Calu3 (cell line): Measurements from ENCODE around the gene TRIM71. TPM values are rescaled to one million over a fixed set of nuclear protein-coding genes. Genes with fewer than 3 reads are reported as not detected.

Experiments used
- BruUV-seq: library from RNA; stranded (reverse); fragments of 400-500 nt; replicated peaks from 2 replicates; lab custom pipeline; 2021; lab: Mats Ljungman, UMichigan
- CTCF ChIA-PET: fragments of 300-600 bp; sonication (Branson Sonifier 250); formaldehyde crosslinking; loops from one replicate; lab custom pipeline; 2022; ENCODE audit warnings: antibody characterized with exemption; lab: Charles Lee
- DNase-seq: peaks from one replicate; pipeline ENCODE4 v3.0.0; 2022
- H3K27ac Mint-ChIP-seq: one replicate; pipeline ENCODE4 v1.8.0; 2022; ENCODE audit warnings: mixed read lengths; ENCODE audit not compliant: unreplicated experiment
- H3K27me3 Mint-ChIP-seq: one replicate; pipeline ENCODE4 v1.8.0; 2022; ENCODE audit warnings: mixed read lengths; ENCODE audit not compliant: unreplicated experiment
- H3K36me3 Mint-ChIP-seq: one replicate; pipeline ENCODE4 v1.8.0; 2022; ENCODE audit warnings: mild to moderate bottlenecking, moderate library complexity, mixed read lengths; ENCODE audit not compliant: insufficient read depth, unreplicated experiment
- H3K4me1 Mint-ChIP-seq: one replicate; pipeline ENCODE4 v1.8.0; 2022; ENCODE audit warnings: mild to moderate bottlenecking, low read depth, mixed read lengths; ENCODE audit not compliant: unreplicated experiment
- H3K4me3 Mint-ChIP-seq: one replicate; pipeline ENCODE4 v1.8.0; 2022; ENCODE audit warnings: mild to moderate bottlenecking, low read depth, moderate library complexity, mixed read lengths; ENCODE audit not compliant: unreplicated experiment
- H3K9me3 Mint-ChIP-seq: one replicate; pipeline ENCODE4 v1.8.0; 2022; ENCODE audit warnings: low read depth, mixed read lengths; ENCODE audit not compliant: unreplicated experiment
- CTCF ChIP-seq: fragments of 200-600 bp; IDR thresholded peaks from one replicate; pipeline ENCODE4 v1.8.0; 2022; ENCODE audit warnings: antibody characterized with exemption; ENCODE audit not compliant: unreplicated experiment
- intact Hi-C: fragments of 100-400 bp; cut with micrococcal nuclease; formaldehyde crosslinking; loops from one replicate; pipeline ENCODE4 v1.10.0; 2022; ENCODE audit not compliant: unreplicated experiment
- total RNA-seq: library from RNA; stranded (reverse); gene quantifications from 2 replicates; pipeline ENCODE4 v1.2.3, GENCODE V29; 2022

TRIM71 gene
- total RNA-seq, 1 experiment from 2014 or later, result not detected

GRCh38 chr3:32814361-32814760 is 3.4 kb upstream of the TRIM71 start:
- Mint-ChIP-seq H3K36me3 (no peaks in the 10 kb centered on the region), H3K4me3 (no peak overlapping the region), H3K9me3 (no peaks in the 10 kb centered on the region), H3K27me3 (peaks cover 54% of the 10 kb centered on the region), H3K27ac (no peak overlapping the region), H3K4me1 (no peaks in the 10 kb centered on the region)
- CTCF ChIA-PET, result no interaction called here
- no peak for TF ChIP-seq CTCF
- intact Hi-C loops, result no loop called here
- BruUV-seq, result no TSS peak
- DNase-seq, result no peak

- intact Hi-C loops, result no loop called here
- no peak overlapping the region for H3K27ac Mint-ChIP-seq
- CTCF ChIA-PET, result no interaction called here
- H3K9me3 Mint-ChIP-seq, result no peaks in the 10 kb centered on the region
- no peak for TF ChIP-seq CTCF
- no peak for DNase-seq
- BruUV-seq, result no TSS peak
- H3K36me3 Mint-ChIP-seq, result no peaks in the 10 kb centered on the region
- peak overlapping the region; percentile 77 for H3K4me3 Mint-ChIP-seq
- peaks cover 70% of the 10 kb centered on the region for H3K27me3 Mint-ChIP-seq
- H3K4me1 Mint-ChIP-seq, result no peaks in the 10 kb centered on the region
Observed at GRCh38 chr3:32815841-32816438, 1.9 kb upstream of the TRIM71 start.

- no TSS peak for BruUV-seq
- peak overlapping the region; percentile 77 for H3K4me3 Mint-ChIP-seq
- no peaks in the 10 kb centered on the region for H3K36me3 Mint-ChIP-seq
Observed at GRCh38 chr3:32816439-32817256, 1.1 kb upstream of the TRIM71 start.

GRCh38 chr3:32817257-32817557 is 590 bp upstream of the TRIM71 start:
- CTCF ChIA-PET, result interaction anchor here (0.7 kb wide), 1 partner anchor 118 kb away, joined by 3 read pairs; no protein-coding TSS in a partner anchor
- BruUV-seq, result no TSS peak
- no peak overlapping the region for H3K27ac Mint-ChIP-seq
- no peak for DNase-seq
- H3K9me3 Mint-ChIP-seq, result no peaks in the 10 kb centered on the region
- peaks cover 83% of the 10 kb centered on the region for H3K27me3 Mint-ChIP-seq
- peak overlapping the region; percentile 77 for H3K4me3 Mint-ChIP-seq
- no peak for TF ChIP-seq CTCF
- intact Hi-C loops, result no loop called here
- no peaks in the 10 kb centered on the region for H3K4me1 Mint-ChIP-seq
- H3K36me3 Mint-ChIP-seq, result no peaks in the 10 kb centered on the region

More at GRCh38 chr3:32816439-32817256, 1.1 kb upstream of the TRIM71 start:
- no peaks in the 10 kb centered on the region for H3K4me1 Mint-ChIP-seq
- no peaks in the 10 kb centered on the region for H3K9me3 Mint-ChIP-seq
- CTCF ChIA-PET, result interaction anchor here (0.7 kb wide), 1 partner anchor 119 kb away, joined by 3 read pairs; no protein-coding TSS in a partner anchor
- DNase-seq, result no peak
- H3K27ac Mint-ChIP-seq, result no peak overlapping the region
- TF ChIP-seq CTCF, result no peak
- intact Hi-C loops, result no loop called here
- peaks cover 77% of the 10 kb centered on the region for H3K27me3 Mint-ChIP-seq
